ENCODE measurements around the gene SLC35A5. TPM values are rescaled to one million over a fixed set of nuclear protein-coding genes. Genes with fewer than 3 reads are reported as not detected.

Gene SLC35A5
- total and polyA plus RNA-seq, 2 of the 13 experiments (the other 11 are each of a cell fraction or from before 2014, with no cell fraction given): 15.5 to 26.5 TPM

DNA sequence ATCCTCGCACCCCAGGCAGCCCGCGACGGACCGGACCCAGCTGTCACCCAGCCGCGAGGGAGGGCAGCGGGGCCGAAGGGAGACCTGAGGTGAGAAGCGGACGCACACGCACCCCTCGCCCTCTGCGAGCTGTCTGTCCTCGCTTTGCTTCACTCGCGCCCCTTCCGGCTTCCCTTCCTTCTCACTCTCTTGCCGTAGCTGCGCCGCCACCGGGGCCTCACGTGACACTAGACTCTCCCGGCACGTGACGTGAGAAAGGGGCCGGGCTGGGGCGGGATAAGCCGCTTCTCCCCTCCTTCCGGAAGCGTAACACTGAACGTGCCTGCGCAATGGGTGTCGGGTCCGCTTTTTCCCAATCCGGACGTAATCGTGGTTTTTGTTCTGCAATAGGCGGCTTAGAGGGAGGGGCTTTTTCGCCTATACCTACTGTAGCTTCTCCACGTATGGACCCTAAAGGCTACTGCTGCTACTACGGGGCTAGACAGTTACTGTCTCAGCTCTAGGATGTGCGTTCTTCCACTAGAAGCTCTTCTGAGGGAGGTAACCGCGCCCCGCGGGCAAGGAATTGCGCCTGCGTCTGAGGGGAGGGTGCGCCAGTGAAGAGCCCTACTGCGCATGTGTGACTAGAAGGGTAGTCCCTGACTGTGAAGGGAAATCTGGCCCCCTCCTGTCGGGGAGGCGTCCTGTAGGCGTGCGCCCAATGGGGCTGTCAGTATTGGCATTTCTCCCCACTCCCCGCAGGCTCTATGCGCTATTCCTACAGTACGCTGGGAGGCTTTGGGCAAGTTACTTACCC, at the start of gene SLC35A5, which contains the start of gene ATG3 (continued):
- 0 out of 2 replicates have a peak, but pooled peaks have one; percentile 56 for TF ChIP-seq ZNF557 (CRISPR knock-in tag; IDR thresholded peaks at IDR 0.05)
- no peak for TF ChIP-seq HOXA7 (CRISPR knock-in tag; IDR thresholded peaks at IDR 0.05)
- peak; percentile 73; the same call in 1 of the 2 replicates for TF ChIP-seq RNF2 (conservative IDR thresholded peaks at IDR 0.05; ENCODE audit: low read depth)
- TF ChIP-seq KDM5A (IDR thresholded peaks at IDR 0.05; ENCODE audit: borderline replicate concordance, low read length): peak; percentile 83; the same call in 1 of the 2 replicates
- peak; percentile 33; the same call in 1 of the 2 replicates for TF ChIP-seq ZNF775 (CRISPR knock-in tag; IDR thresholded peaks at IDR 0.05; ENCODE audit: borderline replicate concordance)
- TF ChIP-seq ZNF616 (CRISPR knock-in tag; IDR thresholded peaks at IDR 0.05; ENCODE audit: low read depth): no peak
- peak; percentile 26; the same call in 1 of the 2 replicates for TF ChIP-seq ZNF292 (CRISPR knock-in tag; IDR thresholded peaks at IDR 0.05; ENCODE audit: borderline replicate concordance, low read depth)
- no peak for TF ChIP-seq SCMH1 (CRISPR knock-in tag; IDR thresholded peaks at IDR 0.05; ENCODE audit: borderline replicate concordance)
- TF ChIP-seq ARID2 (CRISPR knock-in tag; IDR thresholded peaks at IDR 0.05; ENCODE audit: borderline replicate concordance): peak; percentile 65; the same call in 1 of the 2 replicates
- TF ChIP-seq SNAI1 (CRISPR knock-in tag; IDR thresholded peaks at IDR 0.05; ENCODE audit: borderline replicate concordance): no peak
- TF ChIP-seq ZNF749 (CRISPR knock-in tag; IDR thresholded peaks at IDR 0.05; ENCODE audit: borderline replicate concordance): peak; percentile 95
- no peak for TF ChIP-seq PCBP1 (IDR thresholded peaks at IDR 0.05; ENCODE audit: borderline replicate concordance, low read depth, low read length)
- TF ChIP-seq NFATC3 (CRISPR knock-in tag; IDR thresholded peaks at IDR 0.05): no peak
- TF ChIP-seq RCOR2 (CRISPR knock-in tag; IDR thresholded peaks at IDR 0.05): peak; percentile 41; the same call in 1 of the 2 replicates
- TF ChIP-seq, protein P1, sequence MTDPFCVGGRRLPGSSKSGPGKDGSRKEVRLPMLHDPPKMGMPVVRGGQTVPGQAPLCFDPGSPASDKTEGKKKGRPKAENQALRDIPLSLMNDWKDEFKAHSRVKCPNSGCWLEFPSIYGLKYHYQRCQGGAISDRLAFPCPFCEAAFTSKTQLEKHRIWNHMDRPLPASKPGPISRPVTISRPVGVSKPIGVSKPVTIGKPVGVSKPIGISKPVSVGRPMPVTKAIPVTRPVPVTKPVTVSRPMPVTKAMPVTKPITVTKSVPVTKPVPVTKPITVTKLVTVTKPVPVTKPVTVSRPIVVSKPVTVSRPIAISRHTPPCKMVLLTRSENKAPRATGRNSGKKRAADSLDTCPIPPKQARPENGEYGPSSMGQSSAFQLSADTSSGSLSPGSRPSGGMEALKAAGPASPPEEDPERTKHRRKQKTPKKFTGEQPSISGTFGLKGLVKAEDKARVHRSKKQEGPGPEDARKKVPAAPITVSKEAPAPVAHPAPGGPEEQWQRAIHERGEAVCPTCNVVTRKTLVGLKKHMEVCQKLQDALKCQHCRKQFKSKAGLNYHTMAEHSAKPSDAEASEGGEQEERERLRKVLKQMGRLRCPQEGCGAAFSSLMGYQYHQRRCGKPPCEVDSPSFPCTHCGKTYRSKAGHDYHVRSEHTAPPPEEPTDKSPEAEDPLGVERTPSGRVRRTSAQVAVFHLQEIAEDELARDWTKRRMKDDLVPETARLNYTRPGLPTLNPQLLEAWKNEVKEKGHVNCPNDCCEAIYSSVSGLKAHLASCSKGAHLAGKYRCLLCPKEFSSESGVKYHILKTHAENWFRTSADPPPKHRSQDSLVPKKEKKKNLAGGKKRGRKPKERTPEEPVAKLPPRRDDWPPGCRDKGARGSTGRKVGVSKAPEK (CRISPR knock-in tag; IDR thresholded peaks at IDR 0.05; ENCODE audit: borderline replicate concordance): no peak; the same call in 1 of the 2 replicates
- peak; percentile 79 for TF ChIP-seq ZMAT3 (CRISPR knock-in tag; conservative IDR thresholded peaks at IDR 0.05)
- no peak for TF ChIP-seq ZNF839 (CRISPR knock-in tag; IDR thresholded peaks at IDR 0.05; ENCODE audit: borderline replicate concordance)
- TF ChIP-seq GTF3A (CRISPR knock-in tag; conservative IDR thresholded peaks at IDR 0.05): no peak
- TF ChIP-seq, protein P2, sequence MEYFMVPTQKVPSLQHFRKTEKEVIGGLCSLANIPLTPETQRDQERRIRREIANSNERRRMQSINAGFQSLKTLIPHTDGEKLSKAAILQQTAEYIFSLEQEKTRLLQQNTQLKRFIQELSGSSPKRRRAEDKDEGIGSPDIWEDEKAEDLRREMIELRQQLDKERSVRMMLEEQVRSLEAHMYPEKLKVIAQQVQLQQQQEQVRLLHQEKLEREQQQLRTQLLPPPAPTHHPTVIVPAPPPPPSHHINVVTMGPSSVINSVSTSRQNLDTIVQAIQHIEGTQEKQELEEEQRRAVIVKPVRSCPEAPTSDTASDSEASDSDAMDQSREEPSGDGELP (IDR thresholded peaks at IDR 0.05; ENCODE audit: borderline replicate concordance, low read depth): 0 out of 2 replicates have a peak, but pooled peaks have one; percentile 31
- TF ChIP-seq ZNF282 (IDR thresholded peaks at IDR 0.05; ENCODE audit: partially characterized antibody): no peak
- TF ChIP-seq, protein P3, sequence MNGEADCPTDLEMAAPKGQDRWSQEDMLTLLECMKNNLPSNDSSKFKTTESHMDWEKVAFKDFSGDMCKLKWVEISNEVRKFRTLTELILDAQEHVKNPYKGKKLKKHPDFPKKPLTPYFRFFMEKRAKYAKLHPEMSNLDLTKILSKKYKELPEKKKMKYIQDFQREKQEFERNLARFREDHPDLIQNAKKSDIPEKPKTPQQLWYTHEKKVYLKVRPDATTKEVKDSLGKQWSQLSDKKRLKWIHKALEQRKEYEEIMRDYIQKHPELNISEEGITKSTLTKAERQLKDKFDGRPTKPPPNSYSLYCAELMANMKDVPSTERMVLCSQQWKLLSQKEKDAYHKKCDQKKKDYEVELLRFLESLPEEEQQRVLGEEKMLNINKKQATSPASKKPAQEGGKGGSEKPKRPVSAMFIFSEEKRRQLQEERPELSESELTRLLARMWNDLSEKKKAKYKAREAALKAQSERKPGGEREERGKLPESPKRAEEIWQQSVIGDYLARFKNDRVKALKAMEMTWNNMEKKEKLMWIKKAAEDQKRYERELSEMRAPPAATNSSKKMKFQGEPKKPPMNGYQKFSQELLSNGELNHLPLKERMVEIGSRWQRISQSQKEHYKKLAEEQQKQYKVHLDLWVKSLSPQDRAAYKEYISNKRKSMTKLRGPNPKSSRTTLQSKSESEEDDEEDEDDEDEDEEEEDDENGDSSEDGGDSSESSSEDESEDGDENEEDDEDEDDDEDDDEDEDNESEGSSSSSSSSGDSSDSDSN (CRISPR knock-in tag; IDR thresholded peaks at IDR 0.05): peak; percentile 31; the same call in 1 of the 2 replicates

All from HepG2 (cell line).